HepG2 (cell line): Measurements from ENCODE around the gene CD83.

Experiments
- ASH2L ChIP-seq: fragments of 300-600, 200-600 bp; sonication (generic); IDR thresholded peaks from 2 replicates; pipeline ENCODE4 v1.7.0; 2017; ENCODE audit warnings: low read depth, mild to moderate bottlenecking, moderate library complexity, mixed read lengths, low read length; ENCODE audit not compliant: insufficient read length
- CEBPG ChIP-seq: IDR thresholded peaks from 2 replicates; pipeline ENCODE4 v1.6.1; 2016
- CTCF ChIP-seq: sonication (generic); formaldehyde crosslinking; IDR thresholded peaks from 2 replicates; pipeline ENCODE4 v1.5.0; 2020; ENCODE audit warnings: mild to moderate bottlenecking, missing genetic modification reagents, moderate library complexity
- KDM6A ChIP-seq: IDR thresholded peaks from 2 replicates; pipeline ENCODE4 v1.6.1; 2016; ENCODE audit warnings: low read depth
- MATR3 ChIP-seq: sonication (generic); formaldehyde crosslinking; IDR thresholded peaks from 2 replicates; pipeline ENCODE4 v1.4.0; 2020; ENCODE audit warnings: missing genetic modification reagents
- POLR2A ChIP-seq, 2 experiments: IDR thresholded peaks; 2 replicates each; pipeline ENCODE4 v1.6.1; 2011; ENCODE audit warnings: low read depth in 2 of 2, low read length in 2 of 2, mild to moderate bottlenecking in 1 of 2, moderate library complexity in 1 of 2; ENCODE audit not compliant: insufficient read depth in 1 of 2
- POLR2AphosphoS5 ChIP-seq: IDR thresholded peaks from 2 replicates; pipeline ENCODE4 v1.6.1; 2012; ENCODE audit warnings: low read depth, low read length
- PREB ChIP-seq: sonication (generic); formaldehyde crosslinking; IDR thresholded peaks from 2 replicates; pipeline ENCODE4 v1.4.0; 2020; ENCODE audit warnings: missing genetic modification reagents
- PTBP1 ChIP-seq: fragments of 200-400 bp; formaldehyde crosslinking; IDR thresholded peaks from 2 replicates; pipeline ENCODE4 v1.6.1; 2018; ENCODE audit warnings: low read length, low read depth; ENCODE audit not compliant: poor library complexity, severe bottlenecking
- SP1 ChIP-seq, 2 experiments: fragments of 450-650 bp in 1 of 2; sonication (generic) in 1 of 2; formaldehyde crosslinking in 1 of 2; IDR thresholded peaks; 2 replicates each; pipeline versions ENCODE4 v1.4.0 to v1.6.1; 2016 to 2020; ENCODE audit warnings: missing genetic modification reagents in 1 of 2
- TAF15 ChIP-seq: fragments of 200-400 bp; formaldehyde crosslinking; IDR thresholded peaks from one replicate; pipeline ENCODE4 v1.6.1; 2018; ENCODE audit warnings: mild to moderate bottlenecking, low read depth, low read length; ENCODE audit not compliant: poor library complexity, severe bottlenecking
- ZNF24 ChIP-seq: fragments of 450-650 bp; IDR thresholded peaks from 2 replicates; pipeline ENCODE4 v1.6.1; 2017; ENCODE audit warnings: antibody characterized with exemption, mild to moderate bottlenecking

GRCh38 chr6:14138701-14139215, 21.2 kb downstream of the CD83 start:
- TF ChIP-seq TAF15 (no peak), ZNF24 (no peak), CTCF (CRISPR knock-in tag) (no peak), POLR2A (IDR thresholded peaks at IDR 0.05; ENCODE audit: insufficient read depth in 1 of 2, low read depth in 2 of 2, low read length in 2 of 2) (no peak), ASH2L (no peak), POLR2AphosphoS5 (no peak), CEBPG (CRISPR knock-in tag) (no peak), PREB (CRISPR knock-in tag) (no peak), MATR3 (no peak), SP1 (IDR thresholded peaks at IDR 0.05) (no peak), SP1 (CRISPR knock-in tag; IDR thresholded peaks at IDR 0.05) (no peak), PTBP1 (no peak), KDM6A (CRISPR knock-in tag) (no peak)
